Activated CD4-positive, CD25-positive, alpha-beta regulatory T cell treated with anti-CD3 and anti-CD28 coated beads, Interleukin-2, amount 50 U/mL, for 72 hours (primary cell): ENCODE results near the gene USH1C.
A peak's percentile ranks its signal among the peaks of the same experiment; 100 is the strongest.

Source experiments
- DNase-seq: peaks from one replicate; pipeline ENCODE4 v3.0.0; 2021

Gene USH1C

GRCh38 chr11:17568944-17569343 lies 24.7 kb upstream of the USH1C start:
- no peak for DNase-seq

GRCh38 chr11:17564687-17565042 lies 20.4 kb upstream of the USH1C start:
- DNase-seq = no peak

- DNase-seq = no peak
These were observed 19.9 kb upstream of the USH1C start for GRCh38 chr11:17563961-17564686.

GRCh38 chr11:17563231-17563646 lies 19.0 kb upstream of the USH1C start:
- no peak for DNase-seq

- DNase-seq = no peak
These were observed 17.3 kb upstream of the USH1C start for GRCh38 chr11:17561526-17561925.

GRCh38 chr11:17561111-17561415 lies 16.8 kb upstream of the USH1C start:
- no peak for DNase-seq

GRCh38 chr11:17560281-17561110 lies 16.3 kb upstream of the USH1C start:
- DNase-seq = no peak

GRCh38 chr11:17559341-17560087 lies 15.3 kb upstream of the USH1C start:
- DNase-seq = no peak

GRCh38 chr11:17558916-17559315 lies 14.7 kb upstream of the USH1C start:
- DNase-seq = no peak

GRCh38 chr11:17558025-17558780 lies 14.0 kb upstream of the USH1C start:
- peak; percentile 26 for DNase-seq

- no peak for DNase-seq
These were observed 12.8 kb upstream of the USH1C start for GRCh38 chr11:17556999-17557398.

GRCh38 chr11:17554487-17554886 lies 10.3 kb upstream of the USH1C start:
- no peak for DNase-seq

GRCh38 chr11:17553249-17553546 lies 9.0 kb upstream of the USH1C start:
- no peak for DNase-seq

- no peak for DNase-seq
These were observed 8.4 kb upstream of the USH1C start for GRCh38 chr11:17552392-17553248.

GRCh38 chr11:17552041-17552355 lies 7.8 kb upstream of the USH1C start:
- DNase-seq = no peak

- no peak for DNase-seq
These were observed 7.3 kb upstream of the USH1C start for GRCh38 chr11:17551347-17552040.

GRCh38 chr11:17550450-17551346 lies 6.5 kb upstream of the USH1C start:
- DNase-seq = no peak

- DNase-seq = no peak
These were observed 4.2 kb upstream of the USH1C start for GRCh38 chr11:17548444-17548843.

GRCh38 chr11:17547932-17548331 lies 3.7 kb upstream of the USH1C start:
- no peak for DNase-seq

GRCh38 chr11:17547051-17547577 lies 2.9 kb upstream of the USH1C start, which contains the start of gene OTOG:
Gene OTOG, plus strand, starts transcription at chr11:17547259. Its CDS starts 114 bp downstream, at chr11:17547373.
- DNase-seq = no peak
